HuH-7.5 (cell line): ENCODE measurements around the gene ADARB1.

ENCODE experiments used
- DNase-seq: peaks from one replicate; pipeline ENCODE4 v3.0.0; 2011; ENCODE audit warnings: low spot score

The ADARB1 gene

DNA sequence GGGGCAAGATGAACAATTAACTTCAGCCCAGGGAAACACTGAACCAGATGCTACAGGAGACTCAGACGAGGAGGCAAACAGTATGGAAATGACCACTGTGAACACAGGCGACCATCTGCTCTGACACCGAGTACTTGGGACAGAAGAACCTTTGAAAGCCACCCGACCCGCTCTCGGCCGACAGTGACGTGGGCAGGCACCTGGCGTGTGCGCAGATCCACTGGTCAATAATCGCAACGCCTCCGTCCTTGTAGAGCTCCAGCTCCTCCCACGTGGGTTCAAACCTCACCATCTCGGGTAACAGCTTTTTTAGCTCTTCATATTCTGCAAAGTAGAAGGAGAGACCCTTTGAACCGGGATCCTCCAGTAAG lies 193.0 kb downstream of the ADARB1 start:
- no peak for DNase-seq

GRCh38 chr21:45269861-45270260 lies 195.5 kb downstream of the ADARB1 start:
- no peak for DNase-seq

DNA sequence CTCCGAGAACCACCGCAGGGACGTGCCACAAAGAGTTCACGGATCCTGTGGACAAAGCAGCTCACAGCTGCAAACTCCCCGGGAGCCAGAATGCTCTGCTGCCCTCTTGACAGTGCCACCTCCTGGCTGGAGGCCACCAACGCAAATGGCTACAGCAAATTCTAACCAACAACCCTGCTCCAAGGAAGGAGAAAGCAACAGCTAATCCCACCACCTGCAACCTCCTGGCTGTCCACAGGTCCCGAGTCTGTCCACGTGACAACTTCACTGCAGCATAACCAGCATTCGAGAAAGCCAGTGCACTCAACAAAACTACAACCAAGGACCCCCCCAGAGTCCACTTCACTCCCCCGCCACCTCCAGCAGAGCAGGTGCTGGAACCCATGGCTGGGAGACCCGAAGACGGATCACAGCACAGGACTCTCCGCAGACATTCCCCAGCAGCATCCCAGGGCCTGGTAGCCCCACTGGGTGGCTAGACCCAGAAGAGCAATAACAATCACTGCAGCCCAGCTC lies 196.0 kb downstream of the ADARB1 start:
- no peak for DNase-seq
